Measurements from ENCODE around the gene PAX8.

The PAX8 gene

GRCh38 chr2:113175042-113175628 lies 103.6 kb downstream of the PAX8 start:
- Histone ChIP-seq H3K4me3 (ENCODE audit: insufficient read depth, low read length, poor library complexity, severe bottlenecking) (peak overlapping the region; percentile 73), H3K9ac (ENCODE audit: low read length) (peak overlapping the region; percentile 79), H3K9me2 (replicated peaks; ENCODE audit: insufficient read depth, low read length) (no peaks in the 10 kb centered on the region), H3K27me3 (ENCODE audit: low read length) (no peaks in the 10 kb centered on the region), H3K27ac (ENCODE audit: low read depth, low read length) (peak overlapping the region; percentile 75), H2AFZ (ENCODE audit: low read depth, low read length, severe bottlenecking) (no peak overlapping the region), H3K79me2 (ENCODE audit: insufficient read depth, low read length) (peaks cover 58% of the 10 kb centered on the region), H3F3A (ENCODE audit: insufficient read depth) (peaks cover 3% of the 10 kb centered on the region; the same call in 1 of the 2 replicates), H3K9me3 (ENCODE audit: insufficient read depth, low read length) (no peaks in the 10 kb centered on the region), H4K20me1 (ENCODE audit: low read depth, low read length) (peaks cover 11% of the 10 kb centered on the region; the same call in 1 of the 2 replicates), H3K36me3 (ENCODE audit: low read length) (no peaks in the 10 kb centered on the region), H3K4me2 (ENCODE audit: low read depth, low read length, poor library complexity, severe bottlenecking) (peak overlapping the region; percentile 99)
- TF ChIP-seq, protein P1, sequence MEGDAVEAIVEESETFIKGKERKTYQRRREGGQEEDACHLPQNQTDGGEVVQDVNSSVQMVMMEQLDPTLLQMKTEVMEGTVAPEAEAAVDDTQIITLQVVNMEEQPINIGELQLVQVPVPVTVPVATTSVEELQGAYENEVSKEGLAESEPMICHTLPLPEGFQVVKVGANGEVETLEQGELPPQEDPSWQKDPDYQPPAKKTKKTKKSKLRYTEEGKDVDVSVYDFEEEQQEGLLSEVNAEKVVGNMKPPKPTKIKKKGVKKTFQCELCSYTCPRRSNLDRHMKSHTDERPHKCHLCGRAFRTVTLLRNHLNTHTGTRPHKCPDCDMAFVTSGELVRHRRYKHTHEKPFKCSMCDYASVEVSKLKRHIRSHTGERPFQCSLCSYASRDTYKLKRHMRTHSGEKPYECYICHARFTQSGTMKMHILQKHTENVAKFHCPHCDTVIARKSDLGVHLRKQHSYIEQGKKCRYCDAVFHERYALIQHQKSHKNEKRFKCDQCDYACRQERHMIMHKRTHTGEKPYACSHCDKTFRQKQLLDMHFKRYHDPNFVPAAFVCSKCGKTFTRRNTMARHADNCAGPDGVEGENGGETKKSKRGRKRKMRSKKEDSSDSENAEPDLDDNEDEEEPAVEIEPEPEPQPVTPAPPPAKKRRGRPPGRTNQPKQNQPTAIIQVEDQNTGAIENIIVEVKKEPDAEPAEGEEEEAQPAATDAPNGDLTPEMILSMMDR (IDR thresholded peaks at IDR 0.05; ENCODE audit: insufficient read depth, low read length, poor library complexity, severe bottlenecking): no peak
- TF ChIP-seq EZH2phosphoT487 (conservative IDR thresholded peaks at IDR 0.05; ENCODE audit: low read length): no peak

DNA sequence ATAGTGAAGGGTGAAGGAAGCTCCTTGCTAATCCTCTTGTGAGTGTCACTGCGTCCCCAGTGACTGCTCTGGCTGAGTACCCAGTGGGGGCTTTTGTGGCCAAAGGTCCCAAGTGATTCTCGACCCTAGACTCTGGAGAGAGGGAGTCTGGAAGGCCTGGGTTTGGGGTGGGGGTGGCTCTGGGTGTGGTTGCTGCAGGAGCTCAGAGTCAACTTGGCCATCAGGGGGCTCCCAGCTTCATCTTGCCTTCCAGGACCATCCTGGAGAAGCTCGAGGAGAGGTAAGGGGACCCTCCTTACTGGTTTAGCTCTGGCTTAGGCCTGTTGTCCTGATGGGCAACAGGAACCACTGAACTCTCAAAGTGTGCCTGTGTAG lies 104.4 kb downstream of the PAX8 start:
- no peak for TF ChIP-seq EZH2phosphoT487 (conservative IDR thresholded peaks at IDR 0.05; ENCODE audit: low read length)
- TF ChIP-seq, protein P1 (IDR thresholded peaks at IDR 0.05; ENCODE audit: insufficient read depth, low read length, poor library complexity, severe bottlenecking): peak; percentile 26
- Histone ChIP-seq H3K27me3 (ENCODE audit: low read length) (no peaks in the 10 kb centered on the region), H3K36me3 (ENCODE audit: low read length) (no peaks in the 10 kb centered on the region), H3K4me2 (ENCODE audit: low read depth, low read length, poor library complexity, severe bottlenecking) (peak overlapping the region; percentile 99), H3K9me2 (replicated peaks; ENCODE audit: insufficient read depth, low read length) (no peaks in the 10 kb centered on the region), H3K4me3 (ENCODE audit: insufficient read depth, low read length, poor library complexity, severe bottlenecking) (peak overlapping the region; percentile 73), H3K27ac (ENCODE audit: low read depth, low read length) (peak overlapping the region; percentile 75), H3K79me2 (ENCODE audit: insufficient read depth, low read length) (peaks cover 51% of the 10 kb centered on the region), H4K20me1 (ENCODE audit: low read depth, low read length) (peaks cover 9% of the 10 kb centered on the region; the same call in 1 of the 2 replicates), H2AFZ (ENCODE audit: low read depth, low read length, severe bottlenecking) (no peak overlapping the region), H3K9ac (ENCODE audit: low read length) (peak overlapping the region; percentile 79), H3F3A (ENCODE audit: insufficient read depth) (peaks cover 3% of the 10 kb centered on the region; the same call in 1 of the 2 replicates), H3K9me3 (ENCODE audit: insufficient read depth, low read length) (no peaks in the 10 kb centered on the region)

DNA sequence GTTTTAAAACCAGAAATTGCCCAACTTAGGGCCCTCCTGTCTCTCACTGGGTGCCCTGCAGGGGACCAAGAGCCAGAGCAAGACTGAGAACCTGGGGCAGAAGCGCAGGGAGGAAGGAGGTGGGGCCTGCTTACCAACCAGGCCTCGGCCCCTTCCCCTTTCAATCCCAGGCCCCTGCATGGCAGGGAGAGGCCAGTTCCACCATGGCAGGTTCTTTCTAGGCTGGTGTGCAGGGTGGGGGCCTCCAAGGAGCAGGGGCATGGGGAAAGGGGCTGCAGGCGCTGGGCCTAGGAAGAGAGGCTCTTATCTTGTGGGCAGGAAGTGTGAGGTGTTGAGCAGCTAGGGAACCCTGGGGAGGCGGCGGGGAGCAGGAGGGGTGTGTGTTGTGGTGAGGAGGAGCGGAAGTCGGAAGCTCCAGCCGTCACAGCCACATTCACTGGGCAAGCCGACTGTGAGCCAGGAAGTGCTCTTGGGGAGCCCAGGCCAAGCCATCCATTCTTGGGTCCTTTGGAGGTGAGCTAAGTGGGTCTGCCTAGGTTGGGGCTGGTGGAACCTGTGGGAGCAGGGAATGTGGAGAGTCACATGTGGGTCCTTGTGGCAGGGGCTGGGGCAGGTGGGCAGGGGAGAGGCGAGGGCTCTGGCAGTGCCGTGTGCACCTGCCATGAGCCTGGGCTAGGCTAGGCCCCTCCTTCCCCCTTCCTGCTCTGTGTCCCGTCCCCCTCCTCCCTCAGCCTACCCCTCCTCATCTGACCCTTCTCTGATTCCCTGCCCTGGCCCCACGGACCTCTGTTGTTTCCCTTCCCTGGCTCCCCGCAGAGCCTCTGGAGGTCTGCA lies 105.0 kb downstream of the PAX8 start, which contains the start of gene PSD4:
Gene PSD4, plus strand, starts transcription at position 430 of the 834 bp plus-strand sequence. CDS start 8,486 bp downstream, outside the sequence.
- Histone ChIP-seq H3F3A (ENCODE audit: insufficient read depth) (peaks cover 3% of the 10 kb centered on the region; the same call in 1 of the 2 replicates), H2AFZ (ENCODE audit: low read depth, low read length, severe bottlenecking) (peak within 1 kb of the TSS; percentile 90), H3K9ac (ENCODE audit: low read length) (peak within 1 kb of the TSS; percentile 79), H3K79me2 (ENCODE audit: insufficient read depth, low read length) (peaks cover 45% of the 10 kb centered on the region), H3K4me2 (ENCODE audit: low read depth, low read length, poor library complexity, severe bottlenecking) (peak within 1 kb of the TSS; percentile 99), H3K9me2 (replicated peaks; ENCODE audit: insufficient read depth, low read length) (no peaks in the 10 kb centered on the region), H3K27ac (ENCODE audit: low read depth, low read length) (peak within 1 kb of the TSS; percentile 75), H3K36me3 (ENCODE audit: low read length) (no peaks in the 10 kb centered on the region), H3K9me3 (ENCODE audit: insufficient read depth, low read length) (no peaks in the 10 kb centered on the region), H3K4me3 (ENCODE audit: insufficient read depth, low read length, poor library complexity, severe bottlenecking) (peak within 1 kb of the TSS; percentile 73), H3K27me3 (ENCODE audit: low read length) (no peaks in the 10 kb centered on the region), H4K20me1 (ENCODE audit: low read depth, low read length) (peaks cover 8% of the 10 kb centered on the region; the same call in 1 of the 2 replicates)
- no peak for TF ChIP-seq EZH2phosphoT487 (conservative IDR thresholded peaks at IDR 0.05; ENCODE audit: low read length)
- TF ChIP-seq, protein P1 (IDR thresholded peaks at IDR 0.05; ENCODE audit: insufficient read depth, low read length, poor library complexity, severe bottlenecking): no peak
